OCI-LY1 (cell line): ENCODE results near the gene INKA2.

Source experiments
- EZH2 ChIP-seq: fragments of 200-600 bp; sonication (generic), shearing (Covaris generic); IDR thresholded peaks from 2 replicates; pipeline ENCODE4 v1.8.0; 2017; ENCODE audit warnings: borderline replicate concordance, mixed run types, mild to moderate bottlenecking, antibody characterized with exemption, low read length, moderate library complexity, mixed read lengths
- TF ChIP-seq, protein P1 (sequence below): fragments of 200-600 bp; sonication (generic), shearing (Covaris generic); IDR thresholded peaks from 2 replicates; pipeline ENCODE4 v1.5.1; 2017; ENCODE audit warnings: mild to moderate bottlenecking, antibody characterized with exemption, low read length, moderate library complexity, mixed read lengths

DNA sequence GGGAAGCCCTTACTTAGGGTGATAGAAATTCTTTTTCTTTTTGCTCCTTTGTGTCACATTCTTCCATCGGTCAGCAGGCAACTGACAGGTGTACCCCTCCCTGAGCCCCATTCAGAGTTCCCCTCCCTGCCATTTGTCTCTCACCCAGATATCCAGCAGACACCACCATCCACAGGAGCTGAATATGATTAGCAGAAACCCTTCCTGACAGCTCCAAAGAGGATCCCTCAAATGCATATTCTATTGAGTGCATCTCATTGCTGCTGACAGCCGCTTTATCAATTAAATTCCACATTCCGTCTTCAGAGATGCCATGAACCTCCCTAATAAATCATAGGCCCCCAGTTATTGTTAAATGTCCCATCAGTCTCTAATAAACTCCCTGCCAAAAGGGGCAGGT, 10.4 kb upstream of the INKA2 start:
- TF ChIP-seq, protein P1, sequence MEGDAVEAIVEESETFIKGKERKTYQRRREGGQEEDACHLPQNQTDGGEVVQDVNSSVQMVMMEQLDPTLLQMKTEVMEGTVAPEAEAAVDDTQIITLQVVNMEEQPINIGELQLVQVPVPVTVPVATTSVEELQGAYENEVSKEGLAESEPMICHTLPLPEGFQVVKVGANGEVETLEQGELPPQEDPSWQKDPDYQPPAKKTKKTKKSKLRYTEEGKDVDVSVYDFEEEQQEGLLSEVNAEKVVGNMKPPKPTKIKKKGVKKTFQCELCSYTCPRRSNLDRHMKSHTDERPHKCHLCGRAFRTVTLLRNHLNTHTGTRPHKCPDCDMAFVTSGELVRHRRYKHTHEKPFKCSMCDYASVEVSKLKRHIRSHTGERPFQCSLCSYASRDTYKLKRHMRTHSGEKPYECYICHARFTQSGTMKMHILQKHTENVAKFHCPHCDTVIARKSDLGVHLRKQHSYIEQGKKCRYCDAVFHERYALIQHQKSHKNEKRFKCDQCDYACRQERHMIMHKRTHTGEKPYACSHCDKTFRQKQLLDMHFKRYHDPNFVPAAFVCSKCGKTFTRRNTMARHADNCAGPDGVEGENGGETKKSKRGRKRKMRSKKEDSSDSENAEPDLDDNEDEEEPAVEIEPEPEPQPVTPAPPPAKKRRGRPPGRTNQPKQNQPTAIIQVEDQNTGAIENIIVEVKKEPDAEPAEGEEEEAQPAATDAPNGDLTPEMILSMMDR: no peak
- no peak for TF ChIP-seq EZH2
